HepG2 (cell line): ENCODE data around the gene HOXA7. TPM values are rescaled to one million over a fixed set of nuclear protein-coding genes. Genes with fewer than 3 reads are reported as not detected.

ENCODE experiments used
- MBNL3 ChIP-seq: fragments of 250-450 bp; sonication (Bioruptor Pico); conservative IDR thresholded peaks from 2 replicates; pipeline ENCODE4 v1.8.0; 2022; ENCODE audit warnings: mild to moderate bottlenecking, inconsistent platforms
- MIER3 ChIP-seq: IDR thresholded peaks from 2 replicates; pipeline ENCODE4 v1.6.1; 2016; ENCODE audit warnings: missing compliant biosample characterization, borderline replicate concordance
- MLLT10 ChIP-seq: sonication (generic); formaldehyde crosslinking; IDR thresholded peaks from 2 replicates; pipeline ENCODE4 v1.4.0; 2020; ENCODE audit warnings: missing genetic modification reagents
- NFRKB ChIP-seq: fragments of 450-650 bp; IDR thresholded peaks from 2 replicates; pipeline ENCODE4 v1.6.1; 2017
- NR0B2 ChIP-seq: sonication (generic); formaldehyde crosslinking; IDR thresholded peaks from 2 replicates; pipeline ENCODE4 v1.4.0; 2020; ENCODE audit warnings: mild to moderate bottlenecking, missing genetic modification reagents
- PLSCR1 ChIP-seq: sonication (generic); formaldehyde crosslinking; IDR thresholded peaks from 2 replicates; pipeline ENCODE4 v1.5.0; 2020; ENCODE audit warnings: missing genetic modification reagents, mild to moderate bottlenecking, borderline replicate concordance
- SMYD3 ChIP-seq: sonication (generic); formaldehyde crosslinking; IDR thresholded peaks from 2 replicates; pipeline ENCODE4 v1.8.1; 2023; ENCODE audit warnings: mild to moderate bottlenecking, missing genetic modification reagents
- SOX5 ChIP-seq: IDR thresholded peaks from 2 replicates; pipeline ENCODE4 v1.6.1; 2016; ENCODE audit warnings: borderline replicate concordance
- TCF7L2 ChIP-seq: IDR thresholded peaks from 2 replicates; pipeline ENCODE4 v1.6.1; 2011; ENCODE audit warnings: mild to moderate bottlenecking, low read depth, low read length, moderate library complexity
- ZNF280B ChIP-seq: sonication (generic); formaldehyde crosslinking; IDR thresholded peaks from 2 replicates; pipeline ENCODE4 v1.5.0; 2020; ENCODE audit warnings: missing genetic modification reagents, mild to moderate bottlenecking, borderline replicate concordance
- ZNF3 ChIP-seq: IDR thresholded peaks from 2 replicates; pipeline ENCODE4 v1.7.0; 2017; ENCODE audit warnings: inconsistent platforms
- ZNF407 ChIP-seq: sonication (generic); formaldehyde crosslinking; IDR thresholded peaks from one replicate; pipeline ENCODE4 v1.5.1; 2020; ENCODE audit warnings: mild to moderate bottlenecking, missing genetic modification reagents; ENCODE audit errors: not compliant biosample characterization
- ZNF441 ChIP-seq: sonication (generic); formaldehyde crosslinking; IDR thresholded peaks from 2 replicates; pipeline ENCODE4 v1.7.0; 2021; ENCODE audit warnings: missing genetic modification reagents, borderline replicate concordance
- polyA plus RNA-seq, 8 experiments: library from polyadenylated mRNA; depleted of rRNA in 3 of 8; stranded (reverse) in 7 of 8; unstranded in 1 of 8; fragments of >200 nt; fragmentation: Illumina TruSeq in 4 of 8; extraction: Trizol in 4 of 8; gene quantifications; 2 replicates each; pipeline versions ENCODE4 v1.2.1 to v1.2.3, GENCODE V29; 2011 to 2016; ENCODE audit warnings: low read depth in 4 of 8, missing spikeins in 1 of 8, mixed read lengths in 1 of 8; ENCODE audit not compliant: insufficient read depth in 1 of 8
- total RNA-seq, 5 experiments: library from RNA; depleted of rRNA; stranded (reverse); fragments of >200 nt; fragmentation: Illumina TruSeq; extraction: Trizol; gene quantifications; 2 replicates each; pipeline ENCODE4 v1.2.3, GENCODE V29; 2016; ENCODE audit warnings: low read depth in 1 of 5

HOXA7 gene
- total and polyA plus RNA-seq, 2 of the 13 experiments (the other 11 are each of a cell fraction or from before 2014, with no cell fraction given), result 0.05 TPM; not detected in 1

GRCh38 chr7:27160546-27161213 is 4.2 kb upstream of the HOXA7 start (continued):
- no peak for TF ChIP-seq ZNF441 (CRISPR knock-in tag)
- TF ChIP-seq ZNF407, result no peak
- no peak for TF ChIP-seq ZNF3
- peak; percentile 44; the same call in 1 of the 2 replicates for TF ChIP-seq NR0B2 (CRISPR knock-in tag)
- TF ChIP-seq PLSCR1 (CRISPR knock-in tag), result no peak
- no peak for TF ChIP-seq SMYD3 (CRISPR knock-in tag)
- no peak for TF ChIP-seq NFRKB
- no peak for TF ChIP-seq MIER3 (CRISPR knock-in tag)
- TF ChIP-seq ZNF280B, result 0 out of 2 replicates have a peak, but pooled peaks have one; percentile 33
- TF ChIP-seq TCF7L2, result no peak
- no peak for TF ChIP-seq MBNL3 (CRISPR knock-in tag)
- no peak for TF ChIP-seq SOX5
- TF ChIP-seq MLLT10 (CRISPR knock-in tag), result no peak
